Vein endothelial cell (primary cell): ENCODE measurements around the gene TNXB. TPM values are rescaled to one million over a fixed set of nuclear protein-coding genes. Genes with fewer than 3 reads are reported as not detected.

Experiments used
- small RNA-seq: library from RNA; depleted of rRNA; stranded (forward); fragments of <200 nt; gene quantifications from one replicate; pipeline ENCODE3, GENCODE V24; 2012
- total RNA-seq: library from RNA; depleted of rRNA; stranded (reverse); fragments of >200 nt; gene quantifications from 2 replicates; pipeline ENCODE4 v1.2.3, GENCODE V29; 2012

The TNXB gene
- total RNA-seq = 2.1 and 4.2 TPM in 2 replicates

GRCh38 chr6:32109114-32109764 is at the start of gene TNXB:
Gene TNXB, minus strand, starts transcription at chr6:32109338. Its CDS starts 11,140 bp downstream, at chr6:32098198.

GRCh38 chr6:32153564-32154513 is 44.7 kb upstream of the TNXB start, which contains the start of gene PPT2:
Gene PPT2, plus strand, starts transcription at chr6:32154141. Its CDS starts 454 bp downstream, at chr6:32154595.

GRCh38 chr6:32151863-32152768 is 43.0 kb upstream of the TNXB start, which contains the start of gene PRRT1:
Gene PRRT1, minus strand, starts transcription at chr6:32151939. Its CDS starts 112 bp downstream, at chr6:32151827.

GRCh38 chr6:32127717-32128592 is 18.8 kb upstream of the TNXB start, which contains the start of gene ATF6B:
Gene ATF6B, minus strand, starts transcription at chr6:32128246. Its CDS starts 39 bp downstream, at chr6:32128207.

GRCh38 chr6:32037598-32038524 is 71.3 kb downstream of the TNXB start, which contains the start of gene CYP21A2:
Gene CYP21A2, plus strand, starts transcription at chr6:32038415. Its CDS starts 8 bp downstream, at chr6:32038423.

GRCh38 chr6:32014547-32014946 is 94.6 kb downstream of the TNXB start, which contains the start of gene C4B:
Gene C4B, plus strand, starts transcription at chr6:32014795. Its CDS starts 51 bp downstream, at chr6:32014846.

Small RNA genes lying within 50 kb of the gene (small RNA-seq; reads per million reads assigned to genes)
- not detected for gene RNA5SP206

Other genes starting within 250 kb of the TNXB start
- gene NEU1, start 246.5 kb downstream of the TNXB start, total RNA-seq = 53.2 and 55.9 TPM in 2 replicates
- under 0.01 and 0.29 TPM in 2 replicates for gene SLC44A4, start 230.3 kb downstream of the TNXB start, total RNA-seq
- 37.7 and 51.6 TPM in 2 replicates for gene EHMT2, start 211.6 kb downstream of the TNXB start, total RNA-seq
- gene ZBTB12, start 207.3 kb downstream of the TNXB start, total RNA-seq = 1.5 and 2.6 TPM in 2 replicates
- 0.65 TPM in 1 of 2 replicates, not detected in the other for gene C2, start 181.6 kb downstream of the TNXB start, total RNA-seq
- 0.98 and 1.2 TPM in 2 replicates for gene CFB, start 163.2 kb downstream of the TNXB start, total RNA-seq
- 94.7 and 131 TPM in 2 replicates for gene NELFE, start 150.4 kb downstream of the TNXB start, total RNA-seq
- gene SKIC2, start 150.2 kb downstream of the TNXB start, total RNA-seq = 49.4 and 58.1 TPM in 2 replicates
- gene DXO, start 137.2 kb downstream of the TNXB start, total RNA-seq = 13.1 and 15.2 TPM in 2 replicates
- 0.96 and 3.3 TPM in 2 replicates for gene C4A, start 127.3 kb downstream of the TNXB start, total RNA-seq
- gene C4B, start 94.5 kb downstream of the TNXB start, total RNA-seq = 0.33 and 0.76 TPM in 2 replicates
- gene CYP21A2, start 70.9 kb downstream of the TNXB start, total RNA-seq = under 0.01 TPM in 1 of 2 replicates, not detected in the other
- 34.9 and 37.0 TPM in 2 replicates for gene ATF6B, start 18.9 kb upstream of the TNXB start, total RNA-seq
- 7.4 and 9.5 TPM in 2 replicates for gene FKBPL, start 20.9 kb upstream of the TNXB start, total RNA-seq
- gene PRRT1, start 42.6 kb upstream of the TNXB start, total RNA-seq = not detected in 2 replicates
- 13.5 and 81.7 TPM in 2 replicates for gene PPT2, start 44.8 kb upstream of the TNXB start, total RNA-seq
- gene EGFL8, start 55.3 kb upstream of the TNXB start, total RNA-seq = 0.96 and 3.6 TPM in 2 replicates
- gene AGPAT1, start 66.7 kb upstream of the TNXB start, total RNA-seq = 20.0 and 32.3 TPM in 2 replicates
- 44.0 and 52.3 TPM in 2 replicates for gene RNF5, start 69.1 kb upstream of the TNXB start, total RNA-seq
- 0.48 TPM in 1 of 2 replicates, not detected in the other for gene AGER, start 74.9 kb upstream of the TNXB start, total RNA-seq
- 43.5 and 53.6 TPM in 2 replicates for gene PBX2, start 80.9 kb upstream of the TNXB start, total RNA-seq
- gene GPSM3, start 83.3 kb upstream of the TNXB start, total RNA-seq = 9.8 and 18.0 TPM in 2 replicates
- gene NOTCH4, start 114.7 kb upstream of the TNXB start, total RNA-seq = 53.6 and 68.6 TPM in 2 replicates